HFFc6 (cell line): ENCODE data around the gene NDUFB10. TPM values are rescaled to one million over a fixed set of nuclear protein-coding genes. Genes with fewer than 3 reads are reported as not detected.

Experiments
- DNase-seq: peaks from one replicate; pipeline ENCODE4 v3.0.0-alpha.2; 2018
- H3K27ac Mint-ChIP-seq: 2 replicates; pipeline ENCODE4 v1.8.0; 2020; ENCODE audit warnings: mild to moderate bottlenecking, mixed read lengths
- H3K27me3 Mint-ChIP-seq: 2 replicates; pipeline ENCODE4 v1.8.0; 2021; ENCODE audit warnings: mild to moderate bottlenecking, moderate library complexity, mixed read lengths; ENCODE audit not compliant: insufficient read depth
- H3K36me3 Mint-ChIP-seq: 2 replicates; pipeline ENCODE4 v1.8.0; 2021; ENCODE audit warnings: low read depth, mixed read lengths
- H3K4me1 Mint-ChIP-seq: 2 replicates; pipeline ENCODE4 v1.8.0; 2020; ENCODE audit warnings: low read depth, mixed read lengths
- H3K4me3 Mint-ChIP-seq: 2 replicates; pipeline ENCODE4 v1.8.0; 2020; ENCODE audit warnings: mild to moderate bottlenecking, moderate library complexity, mixed read lengths
- H3K9me3 Mint-ChIP-seq: 2 replicates; pipeline ENCODE4 v1.8.0; 2020; ENCODE audit warnings: mild to moderate bottlenecking, mixed read lengths
- CTCF ChIP-seq: fragments of 200-600 bp; sonication (generic); IDR thresholded peaks from 2 replicates; pipeline ENCODE4 v1.5.0; 2021; ENCODE audit warnings: antibody characterized with exemption, mild to moderate bottlenecking
- total RNA-seq, 6 experiments: library from RNA; stranded (reverse); fragmentation: NEBNext Ultra II Directional; extraction: Animal tissue kit (Norgen Biotek cat#: 25700); gene quantifications; 2 replicates in 1 of 6; 3 replicates in 5 of 6; pipeline ENCODE4 v1.2.3, GENCODE V29; 2021

Gene NDUFB10
- total RNA-seq, 6 experiments from 2014 or later, result 146 to 190 (median 173) TPM

- H3K36me3 Mint-ChIP-seq, result 0 out of 2 replicates have a peak, but pooled peaks cover 5% of the 10 kb centered on the region
- peaks cover 46% of the 10 kb centered on the region for H3K27me3 Mint-ChIP-seq
- TF ChIP-seq CTCF, result no peak
- no peaks in the 10 kb centered on the region for H3K4me1 Mint-ChIP-seq
- DNase-seq, result no peak
- no peaks in the 10 kb centered on the region for H3K9me3 Mint-ChIP-seq
- no peak overlapping the region for H3K4me3 Mint-ChIP-seq
- no peak overlapping the region for H3K27ac Mint-ChIP-seq
Measured at GRCh38 chr16:1922357-1922756, 37.0 kb upstream of the NDUFB10 start.

GRCh38 chr16:1923299-1924034 lies 35.9 kb upstream of the NDUFB10 start:
- Mint-ChIP-seq H3K9me3 (no peaks in the 10 kb centered on the region), H3K27ac (no peak overlapping the region), H3K36me3 (0 out of 2 replicates have a peak, but pooled peaks cover 5% of the 10 kb centered on the region), H3K4me3 (no peak overlapping the region), H3K27me3 (peaks cover 48% of the 10 kb centered on the region), H3K4me1 (no peaks in the 10 kb centered on the region)
- TF ChIP-seq CTCF, result peak; percentile 56
- DNase-seq, result no peak

- Mint-ChIP-seq H3K27ac (no peak overlapping the region), H3K36me3 (0 out of 2 replicates have a peak, but pooled peaks cover 5% of the 10 kb centered on the region), H3K4me3 (no peak overlapping the region), H3K4me1 (0 out of 2 replicates have a peak, but pooled peaks cover 3% of the 10 kb centered on the region), H3K27me3 (peaks cover 45% of the 10 kb centered on the region), H3K9me3 (no peaks in the 10 kb centered on the region)
- DNase-seq, result no peak
- no peak for TF ChIP-seq CTCF
Measured at GRCh38 chr16:1924095-1924494, 35.2 kb upstream of the NDUFB10 start.

- no peak for DNase-seq
- Mint-ChIP-seq H3K27ac (no peak overlapping the region), H3K36me3 (0 out of 2 replicates have a peak, but pooled peaks cover 5% of the 10 kb centered on the region), H3K9me3 (no peaks in the 10 kb centered on the region), H3K27me3 (peaks cover 38% of the 10 kb centered on the region), H3K4me3 (no peak overlapping the region), H3K4me1 (0 out of 2 replicates have a peak, but pooled peaks cover 5% of the 10 kb centered on the region)
- no peak for TF ChIP-seq CTCF
Measured at GRCh38 chr16:1926271-1926670, 33.1 kb upstream of the NDUFB10 start.

- TF ChIP-seq CTCF, result no peak
- Mint-ChIP-seq H3K4me1 (0 out of 2 replicates have a peak, but pooled peaks cover 5% of the 10 kb centered on the region), H3K27ac (0 out of 2 replicates have a peak overlapping the region, but pooled peaks have one; percentile 29), H3K9me3 (no peaks in the 10 kb centered on the region), H3K36me3 (no peaks in the 10 kb centered on the region), H3K4me3 (peak overlapping the region; percentile 83), H3K27me3 (peaks cover 19% of the 10 kb centered on the region)
- DNase-seq, result no peak
Measured at GRCh38 chr16:1929105-1929504, 30.2 kb upstream of the NDUFB10 start.
